Activated CD8-positive, alpha-beta T cell treated with anti-CD3 and anti-CD28 coated beads, Interleukin-2, amount 10 ng/mL, durations not matched to agents 7 days and 5 days (primary cell): ENCODE measurements around the gene ABCG5. TPM values are rescaled to one million over a fixed set of nuclear protein-coding genes. Genes with fewer than 3 reads are reported as not detected.
A peak's percentile ranks its signal among the peaks of the same experiment; 100 is the strongest.

Source experiments
- ATAC-seq: fragments of 150-1000 bp; cut with Tn5 transposase; one replicate; pipeline ENCODE4 v1.10.0; 2021; ENCODE audit warnings: moderate library complexity
- CTCF ChIA-PET: fragments of 350-600 bp; sonication (Branson Sonifier 250); formaldehyde crosslinking; loops from one replicate; lab custom pipeline; 2021; ENCODE audit warnings: antibody characterized with exemption; lab: Charles Lee
- POLR2A ChIA-PET: fragments of 350-600 bp; sonication (Branson Sonifier 250); formaldehyde crosslinking; loops from one replicate; lab custom pipeline; 2021; ENCODE audit warnings: antibody characterized with exemption; lab: Charles Lee
- DNase-seq: peaks from one replicate; pipeline ENCODE4 v3.0.0-alpha.2; 2020
- H3K27ac Mint-ChIP-seq: one replicate; pipeline ENCODE4 v1.8.0; 2021; ENCODE audit warnings: mild to moderate bottlenecking, mixed read lengths
- H3K27me3 Mint-ChIP-seq: one replicate; pipeline ENCODE4 v1.8.0; 2021; ENCODE audit warnings: low read depth, mixed read lengths
- H3K36me3 Mint-ChIP-seq: one replicate; pipeline ENCODE4 v1.8.0; 2021; ENCODE audit warnings: low read depth, mixed read lengths
- H3K4me1 Mint-ChIP-seq: one replicate; pipeline ENCODE4 v1.8.0; 2021; ENCODE audit warnings: low read depth, mixed read lengths
- H3K4me3 Mint-ChIP-seq: one replicate; pipeline ENCODE4 v1.8.0; 2021; ENCODE audit warnings: mild to moderate bottlenecking, mixed read lengths
- H3K9me3 Mint-ChIP-seq: one replicate; pipeline ENCODE4 v1.8.0; 2022; ENCODE audit warnings: mixed read lengths; ENCODE audit not compliant: insufficient read depth
- total RNA-seq, 2 experiments: library from RNA; stranded (reverse); gene quantifications; one replicate each; pipeline ENCODE4 v1.2.3, GENCODE V29; 2021

ABCG5 gene
- not detected for total RNA-seq

GRCh38 chr2:43838560-43839267, at the start of gene ABCG5, which contains the start of gene ABCG8:
Gene ABCG5 (minus strand): TSS chr2:43838839. CDS start chr2:43838679, 160 bp downstream.
Gene ABCG8 (plus strand): TSS chr2:43838971. CDS start chr2:43839054, 83 bp downstream.
- ATAC-seq, result no peak

GRCh38 chr2:43887176-43887575, 48.5 kb upstream of the ABCG5 start:
- CTCF ChIA-PET, result interaction anchor here (5.9 kb wide), 1 partner anchor 9 kb away, joined by 21 read pairs; no protein-coding TSS in a partner anchor
- Mint-ChIP-seq H3K27ac (no peak overlapping the region), H3K27me3 (no peaks in the 10 kb centered on the region), H3K9me3 (no peaks in the 10 kb centered on the region), H3K4me3 (no peak overlapping the region), H3K4me1 (no peaks in the 10 kb centered on the region), H3K36me3 (peaks cover 47% of the 10 kb centered on the region)
- POLR2A ChIA-PET, result no interaction called here
- DNase-seq (no peak), ATAC-seq (no peak)

More at GRCh38 chr2:43838560-43839267, at the start of gene ABCG5, which contains the start of gene ABCG8:
- peak; percentile 11 for DNase-seq
- Mint-ChIP-seq H3K4me3 (no peak within 1 kb of the TSS), H3K27me3 (peaks cover 13% of the 10 kb centered on the region), H3K27ac (no peak within 1 kb of the TSS), H3K36me3 (no peaks in the 10 kb centered on the region), H3K4me1 (no peaks in the 10 kb centered on the region), H3K9me3 (no peaks in the 10 kb centered on the region)
- ChIA-PET POLR2A (no interaction called here), CTCF (no interaction called here)

- no peaks in the 10 kb centered on the region for H3K27me3 Mint-ChIP-seq
- peaks cover 32% of the 10 kb centered on the region for H3K36me3 Mint-ChIP-seq
- POLR2A ChIA-PET, result no interaction called here
- DNase-seq (no peak), ATAC-seq (no peak)
- no peaks in the 10 kb centered on the region for H3K4me1 Mint-ChIP-seq
- peak overlapping the region; percentile 30 for H3K27ac Mint-ChIP-seq
- CTCF ChIA-PET, result no interaction called here
- H3K9me3 Mint-ChIP-seq, result no peaks in the 10 kb centered on the region
- no peak overlapping the region for H3K4me3 Mint-ChIP-seq
These were observed 46.5 kb upstream of the ABCG5 start for GRCh38 chr2:43885132-43885632.

- POLR2A ChIA-PET, result interaction anchor here (1.1 kb wide), 1 partner anchor 120 kb away, joined by 3 read pairs; no protein-coding TSS in a partner anchor
- H3K27me3 Mint-ChIP-seq, result no peaks in the 10 kb centered on the region
- H3K4me3 Mint-ChIP-seq, result no peak overlapping the region
- H3K36me3 Mint-ChIP-seq, result peaks cover 29% of the 10 kb centered on the region
- ATAC-seq (no peak), DNase-seq (no peak)
- H3K4me1 Mint-ChIP-seq, result no peaks in the 10 kb centered on the region
- CTCF ChIA-PET, result no interaction called here
- H3K9me3 Mint-ChIP-seq, result no peaks in the 10 kb centered on the region
- no peak overlapping the region for H3K27ac Mint-ChIP-seq
These were observed 46.0 kb upstream of the ABCG5 start for GRCh38 chr2:43884689-43885088.

GRCh38 chr2:43882312-43882711, 43.7 kb upstream of the ABCG5 start:
- ATAC-seq (no peak), DNase-seq (no peak)
- Mint-ChIP-seq H3K9me3 (no peaks in the 10 kb centered on the region), H3K4me3 (no peak overlapping the region), H3K4me1 (peaks cover 4% of the 10 kb centered on the region), H3K27ac (no peak overlapping the region), H3K36me3 (peaks cover 9% of the 10 kb centered on the region), H3K27me3 (no peaks in the 10 kb centered on the region)
- ChIA-PET CTCF (no interaction called here), POLR2A (no interaction called here)

- no peaks in the 10 kb centered on the region for H3K9me3 Mint-ChIP-seq
- no peak overlapping the region for H3K27ac Mint-ChIP-seq
- H3K27me3 Mint-ChIP-seq, result no peaks in the 10 kb centered on the region
- DNase-seq (no peak), ATAC-seq (no peak)
- ChIA-PET CTCF (no interaction called here), POLR2A (no interaction called here)
- H3K4me3 Mint-ChIP-seq, result no peak overlapping the region
- H3K4me1 Mint-ChIP-seq, result peaks cover 4% of the 10 kb centered on the region
- H3K36me3 Mint-ChIP-seq, result peaks cover 3% of the 10 kb centered on the region
These were observed 42.3 kb upstream of the ABCG5 start for GRCh38 chr2:43880952-43881351.

GRCh38 chr2:43880471-43880870, 41.8 kb upstream of the ABCG5 start:
- Mint-ChIP-seq H3K36me3 (peaks cover 3% of the 10 kb centered on the region), H3K4me3 (no peak overlapping the region), H3K27ac (no peak overlapping the region), H3K27me3 (no peaks in the 10 kb centered on the region), H3K9me3 (no peaks in the 10 kb centered on the region), H3K4me1 (peaks cover 4% of the 10 kb centered on the region)
- no peak for DNase-seq
- CTCF ChIA-PET, result no interaction called here
- no peak for ATAC-seq
- POLR2A ChIA-PET, result no interaction called here

GRCh38 chr2:43879261-43879660, 40.6 kb upstream of the ABCG5 start:
- CTCF ChIA-PET, result no interaction called here
- Mint-ChIP-seq H3K4me1 (peaks cover 4% of the 10 kb centered on the region), H3K27ac (no peak overlapping the region), H3K27me3 (no peaks in the 10 kb centered on the region), H3K4me3 (no peak overlapping the region), H3K36me3 (no peaks in the 10 kb centered on the region), H3K9me3 (no peaks in the 10 kb centered on the region)
- POLR2A ChIA-PET, result no interaction called here
- DNase-seq (no peak), ATAC-seq (no peak)

- Mint-ChIP-seq H3K4me3 (no peak overlapping the region), H3K27me3 (peaks cover 2% of the 10 kb centered on the region), H3K4me1 (peaks cover 4% of the 10 kb centered on the region), H3K27ac (no peak overlapping the region), H3K9me3 (no peaks in the 10 kb centered on the region), H3K36me3 (no peaks in the 10 kb centered on the region)
- DNase-seq (peak; percentile 75), ATAC-seq (peak; percentile 79)
- POLR2A ChIA-PET, result no interaction called here
- CTCF ChIA-PET, result interaction anchor here (0.6 to 1.5 kb wide), 9 partner anchors 11 to 466 kb away, joined by 3 to 21 read pairs (median 5); no protein-coding TSS in a partner anchor
These were observed 39.3 kb upstream of the ABCG5 start for GRCh38 chr2:43877782-43878464.

GRCh38 chr2:43874776-43875451, 36.3 kb upstream of the ABCG5 start:
- H3K4me1 Mint-ChIP-seq, result peaks cover 4% of the 10 kb centered on the region
- H3K9me3 Mint-ChIP-seq, result no peaks in the 10 kb centered on the region
- peaks cover 10% of the 10 kb centered on the region for H3K27me3 Mint-ChIP-seq
- DNase-seq (no peak), ATAC-seq (no peak)
- H3K4me3 Mint-ChIP-seq, result no peak overlapping the region
- ChIA-PET CTCF (no interaction called here), POLR2A (no interaction called here)
- no peaks in the 10 kb centered on the region for H3K36me3 Mint-ChIP-seq
- H3K27ac Mint-ChIP-seq, result no peak overlapping the region

GRCh38 chr2:43872151-43872550, 33.5 kb upstream of the ABCG5 start:
- Mint-ChIP-seq H3K4me1 (no peaks in the 10 kb centered on the region), H3K4me3 (no peak overlapping the region), H3K36me3 (no peaks in the 10 kb centered on the region), H3K27me3 (peaks cover 11% of the 10 kb centered on the region), H3K27ac (no peak overlapping the region), H3K9me3 (no peaks in the 10 kb centered on the region)
- ChIA-PET CTCF (no interaction called here), POLR2A (no interaction called here)
- no peak for DNase-seq
- ATAC-seq, result no peak
